Ammon's horn (tissue), 1 donor: ENCODE results near the gene ZNF14.
A peak's percentile ranks its signal among the peaks of the same experiment; 100 is the strongest.
"Not testable (repeated sequence)": the region's sequence is repeated elsewhere in the genome, so short reads cannot be mapped to it uniquely, and the experiment has no call there.

Experiments
- DNase-seq: peaks from one replicate; pipeline ENCODE4 v3.0.0-alpha.2; 2016; ENCODE audit warnings: low spot score

The ZNF14 gene

DNA sequence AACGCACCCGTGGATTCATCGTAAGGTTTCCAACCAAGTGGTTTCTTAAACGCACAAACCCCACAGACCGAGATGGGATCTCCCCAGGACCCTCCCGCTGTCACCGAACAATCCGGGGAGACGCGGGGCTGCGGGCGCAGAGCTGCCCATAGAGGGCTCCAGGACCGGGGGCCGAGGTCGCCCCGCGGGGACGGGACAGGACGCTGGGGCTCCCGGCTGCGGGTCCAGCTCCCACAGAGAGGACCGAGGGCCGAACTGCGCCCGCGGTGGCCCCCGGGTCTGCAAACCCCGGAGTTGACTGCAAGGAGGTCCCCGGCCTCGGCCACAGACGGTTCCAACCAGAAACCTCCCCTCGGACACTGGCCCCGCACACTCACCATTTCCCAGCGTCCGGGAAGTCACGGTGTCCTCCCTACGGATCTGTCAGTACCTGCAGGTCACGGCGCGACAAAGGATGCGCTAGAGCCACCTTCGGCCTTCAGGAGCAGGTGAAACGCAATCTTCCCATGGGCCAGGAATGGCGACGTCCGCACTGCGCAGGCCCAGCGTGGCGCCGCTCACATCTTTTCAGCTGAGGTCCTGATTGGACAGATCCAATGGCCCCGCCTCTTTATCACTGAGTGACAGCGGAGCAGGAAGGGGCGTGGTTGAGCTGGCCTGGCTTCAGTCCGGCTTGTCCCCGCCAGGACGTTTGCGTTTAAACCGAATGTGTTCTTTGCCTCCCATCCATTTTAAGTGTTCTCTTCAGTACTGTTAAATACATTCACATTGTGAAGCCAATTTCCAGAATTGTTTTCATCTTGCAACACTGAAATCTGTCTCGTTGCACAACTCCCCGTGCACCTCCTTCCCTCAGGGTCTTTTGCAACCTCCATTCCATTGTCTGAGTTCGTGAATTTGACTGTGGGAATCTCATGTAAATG, at the start of gene ZNF14:
TSS of gene ZNF14 (minus strand) at position 534 of the 923 bp plus-strand sequence. CDS start at position 380, 154 bp downstream.
- DNase-seq = peak; percentile 97

DNA sequence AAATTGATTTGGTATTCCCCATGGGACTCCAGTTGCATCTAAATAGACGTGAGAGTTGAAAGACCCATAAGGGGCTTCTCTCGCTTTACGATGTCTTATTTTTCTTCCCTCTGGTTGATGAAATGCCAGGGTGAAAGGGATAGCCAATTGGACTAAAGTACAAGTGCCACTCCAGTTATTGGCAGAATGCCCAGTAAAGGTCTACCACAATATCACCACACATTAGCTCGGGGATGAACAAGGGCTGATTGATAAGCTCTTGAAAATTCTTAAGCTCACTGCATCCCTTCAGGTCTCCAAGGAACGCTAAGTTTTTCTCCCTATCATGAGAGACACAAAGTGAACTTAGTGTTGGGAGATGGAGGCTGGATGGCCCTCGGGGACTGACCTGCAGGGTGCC, 48.9 kb upstream of the ZNF14 start:
- peak; percentile 51 for DNase-seq

DNA sequence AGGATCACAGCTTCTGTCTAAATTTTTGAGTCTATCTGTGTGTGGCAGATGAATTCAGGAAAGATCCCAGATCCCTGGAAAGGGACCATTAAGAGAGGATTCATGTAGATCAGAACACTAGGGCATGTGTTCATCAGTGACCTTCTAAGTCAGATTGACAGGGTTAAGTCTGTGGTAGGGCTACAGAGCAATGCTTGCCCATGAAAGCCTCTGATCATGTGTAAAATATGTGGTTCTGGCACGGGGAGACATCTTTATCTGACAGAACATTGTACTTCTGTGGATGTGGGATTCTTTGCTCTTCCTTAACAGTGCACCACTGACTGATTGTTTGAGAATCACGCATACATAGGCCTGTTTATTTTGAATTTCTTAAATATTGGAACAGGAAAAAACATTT, 45.8 kb upstream of the ZNF14 start:
- no peak for DNase-seq

DNA sequence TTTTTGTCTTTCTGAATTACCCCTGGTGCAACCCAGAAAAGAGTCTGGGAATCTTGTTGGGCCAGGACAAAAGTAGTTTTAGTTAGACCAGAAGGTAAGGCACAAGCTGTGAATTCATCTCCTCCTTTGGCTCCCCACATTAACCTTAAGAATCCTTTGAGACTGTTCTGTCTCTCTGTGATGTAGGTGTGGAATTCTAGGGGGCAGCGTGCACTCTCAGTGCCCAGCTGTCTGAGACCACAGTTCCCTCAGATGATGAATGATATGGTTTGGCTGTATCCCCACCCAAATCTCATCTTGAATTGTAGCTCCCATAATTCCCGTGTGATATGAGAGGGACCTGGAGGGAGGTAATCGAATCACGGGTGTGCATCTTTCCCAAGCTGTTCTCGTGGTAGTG, 44.8 kb upstream of the ZNF14 start:
- no peak for DNase-seq

DNA sequence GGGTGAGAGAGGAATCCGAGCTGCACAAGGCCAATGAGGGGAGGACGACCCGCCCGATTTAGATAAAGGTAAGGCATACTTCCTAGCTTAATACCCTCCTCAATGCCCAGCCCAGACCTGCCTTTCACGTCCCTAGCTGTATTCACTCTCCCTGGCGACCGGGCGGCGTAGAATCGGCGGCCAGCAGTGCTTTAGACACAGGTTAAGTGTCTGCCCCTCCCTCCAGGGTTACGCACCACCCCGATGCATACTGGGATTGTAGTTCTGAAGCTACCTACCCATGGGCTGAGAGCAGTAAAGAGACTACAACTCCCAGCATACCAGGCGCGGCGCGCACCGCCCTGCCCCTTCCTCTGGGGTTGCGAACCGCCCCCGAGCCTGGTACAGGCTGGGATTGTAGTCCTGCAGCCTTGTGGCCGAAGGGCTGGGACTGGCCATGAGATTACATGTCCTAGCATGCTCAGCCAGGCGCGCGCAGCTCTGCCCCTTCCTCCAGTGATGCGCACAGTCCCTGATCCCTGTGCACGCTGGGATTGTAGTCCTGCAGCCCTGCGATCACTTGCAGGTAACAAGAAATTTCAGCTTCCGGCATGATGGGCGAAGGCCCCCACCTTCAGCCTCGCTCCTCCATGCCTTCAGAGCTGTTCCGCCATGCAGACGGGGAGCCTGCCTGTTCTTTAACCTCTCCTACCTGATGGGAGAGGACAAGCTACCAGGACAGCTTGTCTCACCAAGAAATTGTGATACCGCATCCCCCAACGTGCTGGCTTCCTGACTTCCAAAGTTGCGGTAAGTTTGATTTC, 43.5 kb upstream of the ZNF14 start:
- DNase-seq = peak; percentile 100

DNA sequence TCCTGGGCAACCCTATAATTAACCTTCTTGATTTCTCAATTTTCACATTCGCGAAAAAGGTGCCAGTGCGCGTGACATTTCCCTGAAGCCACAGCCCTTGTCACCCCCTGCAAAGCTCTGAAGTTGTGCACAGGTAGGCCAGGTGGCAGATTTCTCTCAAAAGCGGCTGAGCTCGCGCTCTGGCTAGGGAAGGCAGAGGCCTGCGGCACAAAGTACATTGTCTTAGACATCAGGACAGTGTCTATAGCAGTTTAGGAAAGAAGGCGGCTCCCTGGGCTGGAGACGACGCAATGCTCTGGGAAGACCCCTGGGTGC, 42.9 kb upstream of the ZNF14 start:
- no peak for DNase-seq

DNA sequence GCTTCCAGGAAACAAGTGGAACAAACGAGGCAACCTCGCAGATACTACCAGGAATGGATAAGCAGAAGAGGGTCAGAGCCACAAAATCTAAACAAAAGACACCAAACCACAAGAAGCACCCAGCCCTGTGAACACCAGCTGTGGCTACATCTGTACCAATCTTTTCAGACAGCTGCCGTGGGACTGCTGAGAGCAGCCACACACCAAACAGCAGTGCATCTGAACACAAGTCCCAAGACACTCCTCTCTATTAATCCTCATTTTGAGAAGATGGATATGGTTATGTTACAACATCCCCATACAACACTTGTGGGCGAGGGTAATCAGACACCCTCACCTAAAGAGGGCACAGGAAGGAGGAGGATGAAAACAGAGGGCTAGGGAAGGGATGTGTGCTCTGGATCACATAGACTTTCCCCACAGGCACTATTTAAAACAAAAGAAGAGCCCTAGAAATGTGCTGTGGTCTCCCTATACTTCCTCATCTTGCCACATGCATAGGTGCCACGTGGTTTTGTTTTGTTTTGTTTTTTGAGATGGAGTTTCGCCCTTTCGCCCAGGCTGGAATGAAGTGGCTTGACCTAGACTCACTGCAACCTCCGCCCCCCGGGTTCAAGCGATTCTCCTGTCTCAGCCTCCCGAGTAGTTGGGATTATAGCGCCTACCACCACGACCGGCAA, 41.6 kb upstream of the ZNF14 start:
- no peak for DNase-seq

DNA sequence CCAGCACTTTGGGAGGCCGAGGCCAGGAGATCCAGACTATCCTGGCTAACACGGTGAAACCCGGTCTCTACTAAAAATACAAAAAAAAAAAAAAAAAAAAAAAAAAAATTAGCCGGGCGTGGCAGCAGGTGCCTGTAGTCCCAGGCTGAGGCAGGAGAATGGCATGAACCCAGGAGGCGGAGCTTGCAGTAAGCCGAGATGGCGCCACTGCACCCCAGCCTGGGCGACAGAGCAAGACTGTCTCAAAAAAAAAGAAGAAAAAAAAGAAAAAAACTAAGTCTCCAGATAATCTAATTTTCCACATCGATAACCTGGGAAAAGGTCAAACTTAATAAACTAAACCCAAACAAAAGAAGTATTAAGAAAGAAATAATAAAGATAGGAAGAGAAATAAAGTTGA, 39.1 kb upstream of the ZNF14 start:
- DNase-seq = not testable (repeated sequence)

DNA sequence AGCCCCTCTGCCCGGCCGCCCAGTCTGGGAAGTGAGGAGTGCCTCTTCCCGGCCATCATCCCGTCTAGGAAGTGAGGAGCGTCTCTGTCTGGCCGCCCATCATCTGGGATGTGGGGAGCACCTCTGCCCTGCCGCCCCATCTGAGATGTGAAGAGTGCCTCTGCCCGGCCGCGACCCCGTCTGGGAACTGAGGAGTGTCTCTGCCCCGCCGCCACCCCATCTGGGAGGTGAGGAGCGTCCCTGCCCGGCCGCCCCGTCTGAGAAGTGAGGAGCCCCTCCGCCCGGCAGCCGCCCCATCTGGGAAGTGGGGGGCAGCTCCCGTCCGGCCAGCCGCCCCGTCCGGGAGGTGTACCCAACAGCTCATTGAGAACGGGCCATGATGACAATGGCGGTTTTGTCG, 37.1 kb upstream of the ZNF14 start:
- not testable (repeated sequence) for DNase-seq

DNA sequence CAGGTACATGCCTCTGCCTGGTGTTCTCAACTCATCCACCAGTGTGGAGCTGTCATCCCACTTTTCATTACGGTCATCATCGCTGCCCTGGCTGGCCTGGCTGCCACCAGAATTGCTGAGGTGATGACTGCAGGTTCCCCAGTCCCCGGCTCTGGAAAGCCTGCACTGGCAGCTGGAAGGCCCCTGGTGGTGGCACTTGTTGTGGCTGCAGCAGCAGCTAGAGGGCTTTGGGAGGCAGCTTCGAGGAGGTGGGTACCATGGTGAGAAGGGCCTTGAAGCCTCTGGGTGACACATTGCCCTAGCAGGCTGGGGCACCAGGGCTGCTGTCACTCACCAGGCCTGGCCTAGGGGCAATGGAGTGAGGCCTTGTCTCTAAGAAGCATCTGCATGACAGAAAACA, 25.3 kb upstream of the ZNF14 start:
- no peak for DNase-seq

DNA sequence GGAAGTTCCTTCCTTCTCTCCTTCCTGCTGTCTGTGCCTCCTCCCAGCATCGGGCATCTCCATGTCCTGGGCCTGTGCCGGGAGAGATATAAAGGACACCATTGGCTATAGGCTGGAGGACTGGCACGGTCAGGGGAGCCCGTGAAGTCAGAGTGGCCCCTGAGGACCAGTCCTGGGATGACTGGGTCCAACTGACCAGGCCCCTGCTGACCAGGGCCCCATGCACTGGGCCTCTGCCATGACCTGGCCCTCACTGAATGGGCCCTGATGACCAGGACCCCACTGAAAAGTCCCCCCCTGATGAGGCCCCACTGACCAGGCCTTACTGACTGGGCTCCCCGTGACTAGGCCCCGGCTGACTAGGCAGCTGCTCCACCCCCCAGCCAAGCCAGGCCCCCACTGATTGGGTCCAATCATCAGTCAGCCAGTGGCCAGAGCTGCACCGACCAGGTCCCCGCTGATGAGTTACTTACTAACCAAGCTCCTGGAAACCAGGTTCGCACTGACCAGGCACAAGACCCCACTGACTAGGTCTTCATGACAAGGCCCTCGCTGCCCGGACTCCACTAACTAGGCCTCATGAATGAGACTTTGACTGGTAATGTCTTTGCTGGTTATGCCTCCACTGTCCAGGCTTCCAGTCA, 20.0 kb upstream of the ZNF14 start:
- no peak for DNase-seq

DNA sequence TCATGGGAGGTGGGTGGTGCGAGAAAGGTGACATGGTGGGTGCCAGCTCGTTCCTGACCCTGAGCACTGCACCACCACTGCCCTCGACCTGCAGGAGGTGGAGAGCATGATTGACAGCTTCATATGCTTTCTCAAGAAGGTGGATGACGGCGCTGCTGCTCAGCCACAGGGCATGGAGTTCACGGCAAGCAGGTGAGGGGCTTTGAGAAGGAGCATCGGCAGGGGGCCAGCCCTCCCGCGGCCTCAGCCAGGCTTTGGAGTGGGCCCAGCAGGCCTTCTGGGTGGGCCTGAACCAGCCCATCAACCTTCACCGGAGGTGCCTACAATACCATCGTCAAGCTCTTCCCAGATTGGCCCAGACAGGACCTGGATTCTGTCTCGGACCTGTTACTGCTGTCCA, 18.9 kb upstream of the ZNF14 start:
- no peak for DNase-seq

DNA sequence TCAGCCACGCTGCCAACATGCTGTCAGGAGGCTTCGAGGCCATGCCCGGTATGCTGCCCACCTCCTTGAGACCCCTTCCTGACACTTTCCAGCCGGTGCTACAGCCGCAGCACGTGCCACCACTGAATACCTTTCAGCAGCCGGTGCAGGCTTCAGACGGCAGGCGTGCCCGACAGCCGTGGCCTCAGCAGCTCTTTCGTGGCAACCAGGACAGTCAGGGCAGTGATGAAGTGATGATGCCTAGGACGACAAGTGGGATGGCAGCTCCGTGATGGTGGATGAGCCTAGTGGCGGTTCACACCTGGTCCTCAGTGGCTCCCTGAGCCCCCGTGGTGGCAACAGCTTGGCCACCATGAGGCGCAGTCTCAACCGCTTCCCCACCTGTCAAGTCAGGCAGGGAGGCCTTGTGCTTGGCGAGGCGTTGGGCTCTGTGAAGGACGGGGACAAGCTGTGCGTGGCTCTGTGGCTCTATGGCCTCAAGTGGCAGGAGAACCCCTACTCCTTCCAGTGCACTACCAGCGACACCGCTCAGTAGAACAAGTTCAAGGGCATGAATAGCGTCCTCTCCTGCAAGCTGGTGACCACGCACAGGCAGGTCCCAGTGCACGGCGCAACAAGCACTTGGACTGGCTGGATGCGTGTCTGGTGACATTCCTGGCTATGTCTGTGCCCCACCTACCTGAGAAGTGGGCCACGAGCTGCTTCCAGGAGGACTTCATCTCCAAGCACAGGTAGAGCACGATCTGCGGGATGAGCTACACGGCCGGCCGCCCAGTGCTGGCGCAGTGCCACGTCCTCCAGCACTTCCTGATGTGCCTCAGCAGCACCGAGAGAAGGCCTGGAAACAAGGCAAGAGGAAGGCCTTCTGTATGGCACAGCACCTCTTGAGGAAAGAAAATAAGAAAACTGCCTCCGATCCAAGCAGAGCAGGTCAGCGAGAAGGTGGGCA, 18.2 kb upstream of the ZNF14 start:
- no peak for DNase-seq

DNA sequence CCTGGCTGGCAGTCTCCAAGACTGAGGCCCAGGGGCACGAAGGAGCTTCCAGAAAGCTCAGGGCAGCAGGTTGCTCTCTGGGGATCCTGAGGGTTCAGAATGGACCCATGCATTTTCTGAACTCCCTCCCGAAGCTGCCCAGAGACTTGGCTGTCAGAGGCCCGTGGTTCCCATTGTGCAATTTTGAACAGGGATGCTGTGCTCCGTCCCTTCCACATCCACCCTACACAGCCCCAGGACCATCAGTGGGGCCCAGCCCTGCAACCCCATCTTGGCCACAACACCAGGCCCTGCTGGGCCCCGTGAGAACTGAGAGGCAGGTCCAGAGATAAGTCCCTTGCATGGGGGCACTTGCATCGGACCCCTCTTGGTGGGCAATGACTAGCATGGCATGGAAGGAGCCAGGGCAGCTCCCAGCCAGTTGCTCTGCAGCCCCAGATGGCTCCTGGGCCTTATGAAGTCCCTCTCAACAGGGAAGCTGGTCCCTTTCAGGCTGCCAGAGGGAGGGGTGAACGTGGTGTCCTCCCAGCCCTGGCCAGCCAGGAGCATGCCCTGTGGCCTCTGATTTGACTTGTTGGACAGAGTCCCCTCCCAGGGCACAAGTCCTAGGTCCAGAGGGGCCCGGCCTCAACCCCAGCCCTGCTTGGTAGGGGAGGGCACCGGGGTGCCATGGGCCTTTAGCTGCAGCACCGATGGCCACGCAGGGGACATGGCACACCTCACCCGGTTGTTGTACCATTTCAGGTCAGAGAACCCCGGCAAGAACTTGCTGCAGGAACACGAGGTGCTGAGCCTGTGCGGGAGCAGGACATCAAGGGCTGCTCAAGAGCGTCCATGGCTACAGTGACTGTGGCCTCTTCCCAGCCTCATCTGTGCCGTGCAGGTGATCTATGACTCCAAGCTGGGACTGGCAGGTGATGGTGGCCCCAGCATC, 17.3 kb upstream of the ZNF14 start:
- DNase-seq = no peak

DNA sequence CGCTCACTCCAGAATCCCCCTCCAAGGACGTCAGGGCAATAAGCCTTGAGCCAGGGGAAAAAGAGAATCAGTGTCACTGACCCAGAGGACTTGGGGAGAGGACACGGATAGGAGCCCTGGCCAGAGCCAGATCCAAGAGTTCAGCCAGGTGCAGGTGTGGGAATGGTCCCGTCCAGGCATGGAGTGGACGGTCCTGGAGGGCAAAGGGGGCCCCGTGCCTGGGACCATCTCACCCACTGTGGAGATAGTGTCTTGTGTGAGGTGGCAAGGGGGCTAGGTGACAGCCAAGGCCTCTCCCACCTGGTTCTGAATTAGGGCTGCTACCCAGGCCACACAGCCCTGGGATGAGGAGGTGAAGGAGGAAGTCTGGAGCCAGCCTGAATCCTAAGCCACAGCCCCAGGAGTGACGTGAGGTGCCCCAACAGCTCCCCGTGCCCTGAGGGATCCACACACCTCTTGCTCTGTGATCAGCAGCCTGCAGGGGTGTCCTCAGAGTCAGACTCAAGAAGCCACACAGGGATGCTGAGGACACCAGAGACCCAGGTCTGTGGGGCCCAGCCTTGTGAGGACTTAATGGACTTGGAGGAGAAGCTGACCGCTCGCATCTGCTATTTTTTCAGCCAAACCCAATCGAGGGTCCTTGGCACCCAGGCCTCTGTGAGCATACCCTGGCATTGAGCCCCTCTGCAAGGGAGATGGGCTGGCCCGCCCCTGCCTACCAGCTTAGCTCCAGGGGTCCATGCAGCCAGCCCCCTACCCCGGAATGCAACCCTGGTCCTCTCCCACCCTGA, 16.4 kb upstream of the ZNF14 start:
- DNase-seq = no peak

DNA sequence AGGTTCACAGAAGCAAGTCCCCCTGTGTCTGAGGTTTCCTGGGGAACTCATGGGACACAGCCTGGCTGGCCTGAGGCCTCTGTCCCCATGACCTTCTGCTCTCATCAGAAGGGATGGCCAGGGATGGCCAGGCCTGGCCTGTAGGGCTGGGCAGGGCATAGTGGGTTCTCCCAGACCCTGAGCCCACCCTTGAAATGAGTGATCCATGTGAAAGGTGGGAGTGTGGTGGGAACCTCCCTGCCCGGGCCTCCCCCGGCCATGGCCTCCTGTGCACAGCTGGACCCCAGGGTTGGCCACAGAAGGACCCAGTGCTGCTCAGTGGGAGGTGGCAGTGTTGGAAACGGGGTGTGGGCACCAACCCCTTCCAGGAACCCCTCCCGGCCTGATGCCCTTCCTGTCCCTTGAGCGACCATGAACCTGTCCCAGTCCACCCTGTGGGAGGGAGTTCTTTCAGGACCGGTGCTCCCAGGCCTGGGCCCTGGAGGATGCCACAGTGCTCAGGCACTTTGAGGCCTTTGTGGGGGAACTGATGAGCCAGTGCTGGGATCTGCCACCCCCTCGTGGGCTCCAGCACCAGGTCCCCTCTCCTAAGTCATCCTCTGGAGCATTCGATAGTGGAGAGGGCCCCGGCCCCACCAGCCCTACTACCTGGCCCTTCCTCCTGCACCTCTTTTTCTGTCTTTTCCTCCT, 15.5 kb upstream of the ZNF14 start:
- no peak for DNase-seq

DNA sequence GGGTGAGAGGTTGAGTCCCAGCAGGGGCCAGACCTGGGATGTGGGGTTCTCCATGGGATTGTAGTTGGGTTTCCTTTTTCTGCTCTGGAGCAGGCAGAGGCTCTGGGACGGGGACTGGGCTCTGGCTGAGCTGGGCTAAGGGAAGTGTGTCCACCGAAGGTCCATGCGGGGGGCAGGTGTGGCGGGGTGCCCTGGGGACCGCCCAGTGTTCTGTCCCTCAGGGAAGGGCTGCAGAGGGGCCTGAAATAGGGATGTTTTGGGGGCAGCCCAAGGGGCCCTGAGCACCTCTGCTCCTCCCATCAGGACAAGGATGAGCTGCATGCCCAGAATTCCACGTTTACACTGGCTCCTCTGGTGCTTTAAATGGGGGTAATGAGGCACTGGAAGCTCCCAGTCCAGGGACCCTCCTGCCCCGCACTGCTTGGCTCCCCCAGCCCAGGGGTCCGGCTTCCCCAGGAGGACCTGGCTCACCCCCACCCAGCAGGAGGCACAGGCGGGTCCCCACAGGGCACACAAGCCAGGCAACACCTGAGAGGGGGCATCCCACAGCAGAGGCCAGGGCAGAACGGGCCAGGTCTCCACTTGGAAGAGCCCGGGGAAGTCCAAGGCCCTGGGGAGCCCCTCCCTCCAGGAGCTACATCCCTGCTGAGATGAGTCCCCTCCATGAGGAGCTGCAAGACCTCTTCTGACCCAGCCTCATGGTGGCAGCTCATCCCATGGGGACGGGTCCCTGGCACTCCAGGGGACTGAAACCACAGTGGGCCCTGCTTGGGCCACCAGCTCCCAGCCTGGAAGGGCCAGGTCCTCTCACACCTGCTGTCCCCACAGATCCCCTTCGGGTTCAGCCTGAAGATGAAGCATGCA, 14.7 kb upstream of the ZNF14 start:
- no peak for DNase-seq
